ENCODE data around the gene OR52E1.

Gene OR52E1

DNA sequence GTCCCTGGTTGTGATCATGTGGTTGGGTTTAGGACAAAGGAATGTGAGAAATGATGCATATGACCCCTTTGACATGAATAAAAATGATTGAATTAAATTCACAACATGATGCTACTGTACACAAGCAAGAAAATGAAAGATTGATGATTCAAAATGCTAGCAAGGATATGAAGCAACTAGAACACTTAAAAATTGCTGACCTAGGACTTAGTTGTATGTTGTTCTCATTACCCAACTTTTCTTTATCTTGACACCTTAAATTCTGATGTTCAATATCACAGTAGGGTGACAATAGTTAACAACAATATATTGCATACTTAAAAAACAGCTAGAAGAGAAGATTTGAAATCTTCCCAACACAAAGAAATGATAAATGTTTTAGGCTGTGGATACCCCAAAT, 48.2 kb downstream of the OR52E1 start:
- Histone ChIP-seq H3K27me3 (ENCODE audit: control insufficient read depth, insufficient read depth, low read length) (no peaks in the 10 kb centered on the region), H3K9me3 (ENCODE audit: control insufficient read depth, low read depth, low read length) (no peaks in the 10 kb centered on the region), H3K4me1 (ENCODE audit: control insufficient read depth, low read depth, low read length) (no peaks in the 10 kb centered on the region), H3K27ac (ENCODE audit: low read length) (no peak overlapping the region), H3K36me3 (ENCODE audit: control insufficient read depth, low read depth, low read length) (no peaks in the 10 kb centered on the region), H3K9ac (ENCODE audit: low read length) (no peak overlapping the region), H3K4me3 (ENCODE audit: low read length) (no peak overlapping the region)

DNA sequence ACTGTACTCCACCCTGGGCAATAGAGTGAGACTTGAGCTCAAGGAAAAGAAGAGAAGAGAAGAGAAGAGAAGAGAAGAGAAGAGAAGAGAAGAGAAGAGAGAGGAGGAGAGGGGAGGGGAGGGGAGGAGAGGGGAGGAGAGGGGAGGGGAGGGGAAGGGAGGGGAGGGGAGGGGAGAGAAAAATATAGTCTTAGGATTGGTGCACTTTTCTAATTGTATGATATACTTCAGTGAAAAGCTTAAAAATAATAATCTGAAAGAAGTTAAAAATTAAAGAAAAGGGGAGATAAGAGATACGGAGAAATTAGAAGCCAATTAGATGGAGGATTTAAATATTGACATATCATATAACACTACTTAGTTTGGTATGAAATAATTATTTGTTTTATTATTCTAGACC, 49.5 kb downstream of the OR52E1 start:
- Histone ChIP-seq H3K27ac (ENCODE audit: low read length) (no peak overlapping the region), H3K9me3 (ENCODE audit: control insufficient read depth, low read depth, low read length) (no peaks in the 10 kb centered on the region), H3K4me3 (ENCODE audit: low read length) (no peak overlapping the region), H3K27me3 (ENCODE audit: control insufficient read depth, insufficient read depth, low read length) (no peaks in the 10 kb centered on the region), H3K4me1 (ENCODE audit: control insufficient read depth, low read depth, low read length) (no peaks in the 10 kb centered on the region), H3K9ac (ENCODE audit: low read length) (no peak overlapping the region), H3K36me3 (ENCODE audit: control insufficient read depth, low read depth, low read length) (no peaks in the 10 kb centered on the region)
